ENCODE measurements around the gene CNIH3.

Gene CNIH3

DNA sequence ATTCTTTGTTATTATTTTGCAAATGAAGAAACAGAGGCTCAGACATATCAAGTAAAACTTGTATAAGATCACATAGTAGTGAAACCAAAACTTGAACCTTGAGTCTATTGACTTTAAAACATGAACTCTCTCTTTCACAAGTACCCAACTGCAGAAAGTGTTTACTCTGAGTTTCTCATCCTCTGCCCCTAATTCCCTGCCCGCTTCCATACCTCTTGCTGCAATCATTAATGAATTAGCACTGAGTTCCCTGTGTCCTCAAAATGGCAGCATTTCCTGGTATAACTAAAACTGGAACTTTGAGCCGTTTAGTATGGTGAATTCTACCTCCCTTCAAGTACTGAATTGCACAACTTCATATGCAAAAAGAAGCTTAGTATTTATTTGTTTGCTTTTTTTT, 165.7 kb downstream of the CNIH3 start:
- no peak for DNase-seq

- DNase-seq, result no peak
Observed at GRCh38 chr1:224782281-224783000, 166.3 kb downstream of the CNIH3 start.

- DNase-seq, result peak in 2 of 3 experiments; percentile 30 to 69
Observed at GRCh38 chr1:224783006-224783651, 167.0 kb downstream of the CNIH3 start.

DNA sequence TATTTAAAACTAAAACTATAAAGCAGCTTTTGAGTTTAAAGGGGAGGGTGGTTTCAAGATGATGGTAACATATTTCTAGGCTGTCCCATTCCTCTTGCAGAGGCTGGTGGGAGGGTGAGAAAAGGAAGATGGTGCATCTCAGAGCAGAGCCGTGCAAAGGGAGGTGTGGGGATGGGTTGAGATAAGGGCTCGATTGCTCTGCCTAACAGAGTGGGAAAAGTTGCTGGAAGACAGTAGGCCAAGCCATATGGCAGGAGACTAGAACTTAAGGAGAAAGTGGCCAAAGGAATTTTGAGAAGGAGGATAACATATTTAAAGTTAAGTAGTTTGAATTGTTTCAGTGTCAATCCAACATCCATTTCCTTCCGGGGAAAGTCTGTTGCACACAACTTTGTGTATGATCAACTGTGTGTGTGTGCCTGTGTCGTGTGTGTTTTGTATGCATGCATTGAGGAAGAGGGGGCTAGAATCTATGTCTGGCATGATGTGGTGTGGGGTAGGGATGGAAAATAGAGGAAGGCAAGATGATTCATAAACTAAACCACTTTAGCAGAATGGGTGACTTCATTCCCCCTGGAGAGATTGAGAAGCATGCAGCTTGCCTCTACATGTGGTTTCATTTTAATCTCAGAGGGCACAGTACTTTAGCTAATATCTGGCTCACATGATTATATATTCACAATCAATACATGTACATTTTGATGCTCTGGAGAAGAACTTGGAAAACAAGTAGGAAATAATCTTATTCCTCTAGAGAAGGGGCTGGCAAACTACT, 168.3 kb downstream of the CNIH3 start:
- DNase-seq, result no peak

DNA sequence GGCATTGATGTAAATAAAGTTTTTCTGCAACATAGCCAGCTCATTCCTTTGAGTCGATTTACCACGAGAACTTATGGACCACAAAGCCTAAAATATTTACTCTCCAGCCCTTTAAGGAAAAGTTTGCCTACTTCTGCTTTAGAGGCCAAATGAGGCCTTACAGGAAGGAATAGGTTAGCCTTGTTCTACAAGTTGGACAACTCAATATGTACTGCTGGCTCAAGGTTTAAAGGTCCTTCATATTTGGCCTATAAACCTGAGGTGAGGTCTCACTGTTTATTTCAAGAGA, 168.9 kb downstream of the CNIH3 start:
- DNase-seq, result no peak

- DNase-seq, result peak in 1 of 3 experiments; percentile 5
Observed at GRCh38 chr1:224785622-224786021, 169.5 kb downstream of the CNIH3 start.

DNA sequence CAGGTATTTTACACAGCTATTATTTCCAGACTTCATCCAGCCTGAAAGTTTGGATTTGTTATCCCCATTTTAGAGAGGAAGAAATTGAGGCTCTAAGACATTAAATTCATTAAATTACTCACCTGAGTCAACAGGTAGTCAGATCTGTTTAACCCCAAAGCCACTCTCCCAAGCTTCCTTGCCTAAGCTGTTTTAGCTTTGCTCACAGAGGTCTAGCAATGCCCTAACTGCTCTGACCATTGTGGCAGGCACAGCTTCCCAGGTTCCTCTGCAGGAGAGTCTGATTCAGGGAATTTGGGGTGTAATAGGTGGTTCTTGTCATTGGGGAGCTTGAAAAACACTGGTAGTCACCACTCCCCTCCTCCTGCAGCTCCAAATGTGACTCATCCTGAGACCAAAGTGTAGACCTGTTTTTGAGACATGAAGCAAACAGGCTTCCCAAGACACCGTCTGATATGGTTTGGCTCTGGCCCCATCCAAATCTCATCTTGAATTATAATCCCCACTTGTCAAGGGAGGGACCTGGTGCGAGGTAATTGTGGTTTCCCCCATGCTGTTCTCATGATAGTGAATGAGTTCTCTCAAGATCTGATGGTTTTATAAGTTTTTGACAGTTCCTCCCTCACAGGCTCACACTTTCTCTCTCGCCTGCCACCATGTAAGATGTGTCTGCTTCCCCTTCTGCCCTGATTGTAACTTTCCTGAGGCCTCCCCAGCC, 170.6 kb downstream of the CNIH3 start:
- no peak for DNase-seq

GRCh38 chr1:224789311-224789710, 173.2 kb downstream of the CNIH3 start:
- no peak for DNase-seq

Data from NCI-H1417 (cell line).